K562 (cell line): ENCODE measurements around the gene KIF21A. TPM values are rescaled to one million over a fixed set of nuclear protein-coding genes. Genes with fewer than 3 reads are reported as not detected.

Source experiments
- ATAC-seq: fragments of 200-7000 bp; cut with Tn5 transposase; 3 replicates; pipeline ENCODE4 v1.9.1; 2020; ENCODE audit warnings: moderate library complexity
- BruUV-seq: library from RNA; stranded (reverse); fragments of 400-500 nt; replicated peaks from 2 replicates; lab custom pipeline; 2021; lab: Mats Ljungman, UMichigan
- CTCF ChIA-PET: fragments of 300-600 bp; formaldehyde crosslinking; extraction: SDS; loops from one replicate; lab custom pipeline; 2021; ENCODE audit warnings: low intra/inter-chr PET ratio; lab: Yijun Ruan, JAX
- POLR2A ChIA-PET: fragments of 300-600, 350-650 bp; sonication (Branson Sonifier 250); formaldehyde crosslinking; extraction: SDS; loops from one replicate; lab custom pipeline; 2021; ENCODE audit warnings: antibody characterized with exemption, inconsistent platforms; lab: Yijun Ruan, JAX
- DNase-seq, 4 experiments: peaks; one replicate each; pipeline versions ENCODE4 v3.0.0 to v3.0.0-alpha.2; 2011 to 2018; ENCODE audit warnings: low spot score in 3 of 4, mixed read lengths in 3 of 4; ENCODE audit errors: extremely low read depth in 1 of 4
- FAIRE-seq: peaks from 2 replicates; lab custom pipeline; 2011; peaks lifted over from hg19 to GRCh38; lab: Jason Lieb, UNC
- H2AFZ ChIP-seq: 2 replicates; pipeline ENCODE4 v1.6.0; 2011; ENCODE audit warnings: low read depth, low read length, control low read depth, inconsistent platforms
- H3K27ac ChIP-seq: fragments of 200-600 bp; 3 replicates; pipeline ENCODE4 v1.8.0; 2011; ENCODE audit warnings: low read depth, mild to moderate bottlenecking, control low read depth, inconsistent platforms, low read length, moderate library complexity, mixed read lengths; ENCODE audit errors: extremely low read depth
- H3K27me3 ChIP-seq, 2 experiments: fragments of 300-600 bp in 1 of 2; 2 replicates in 1 of 2; 3 replicates in 1 of 2; pipeline versions ENCODE4 v1.6.0 to v1.8.0; 2011; ENCODE audit warnings: inconsistent platforms in 2 of 2, low read length in 2 of 2, mild to moderate bottlenecking in 1 of 2, mixed read lengths in 1 of 2, moderate library complexity in 1 of 2; ENCODE audit not compliant: control insufficient read depth in 2 of 2, insufficient read depth in 2 of 2
- H3K36me3 ChIP-seq: fragments of 300-600 bp; 3 replicates; pipeline ENCODE4 v1.8.0; 2011; ENCODE audit warnings: mild to moderate bottlenecking, low read length, inconsistent platforms; ENCODE audit not compliant: control insufficient read depth, insufficient read depth
- H3K4me1 ChIP-seq, 2 experiments: fragments of 200-600 bp in 1 of 2; replicated peaks in 1 of 2; 2 replicates in 1 of 2; 3 replicates in 1 of 2; pipeline versions ENCODE4 v1.5.1 to v1.8.0; 2011; ENCODE audit warnings: inconsistent platforms in 2 of 2, low read length in 2 of 2, mild to moderate bottlenecking in 1 of 2, mixed read lengths in 1 of 2, moderate library complexity in 1 of 2; ENCODE audit not compliant: control insufficient read depth in 2 of 2, insufficient read depth in 2 of 2
- H3K4me2 ChIP-seq: 2 replicates; pipeline ENCODE4 v1.6.1; 2011; ENCODE audit warnings: low read length, control low read depth, inconsistent platforms, mixed read lengths; ENCODE audit not compliant: insufficient read depth
- H3K4me3 ChIP-seq: fragments of 200-600 bp; sonication (generic), shearing (Covaris generic); 2 replicates; pipeline ENCODE4 v1.5.1; 2016; ENCODE audit warnings: control low read depth, inconsistent platforms
- H3K79me2 ChIP-seq: fragments of 200-600 bp; 3 replicates; pipeline ENCODE4 v1.8.0; 2011; ENCODE audit warnings: low read length, inconsistent platforms; ENCODE audit not compliant: control insufficient read depth, insufficient read depth
- H3K9ac ChIP-seq, 2 experiments: 2 replicates each; pipeline versions ENCODE4 v1.6.0 to v1.6.1; 2011; ENCODE audit warnings: low read depth in 2 of 2, low read length in 2 of 2, control low read depth in 1 of 2, inconsistent platforms in 1 of 2, mild to moderate bottlenecking in 1 of 2, mixed read lengths in 1 of 2; ENCODE audit not compliant: insufficient read depth in 1 of 2
- H3K9me1 ChIP-seq: one replicate; pipeline ENCODE4 v1.6.0; 2011; ENCODE audit warnings: inconsistent platforms, mild to moderate bottlenecking, low read length, moderate library complexity; ENCODE audit not compliant: control insufficient read depth, insufficient read depth
- H3K9me3 ChIP-seq: replicated peaks from 2 replicates; pipeline ENCODE4 v1.5.1; 2011; ENCODE audit warnings: low read depth, low read length, inconsistent platforms; ENCODE audit not compliant: control insufficient read depth, insufficient read depth
- H4K20me1 ChIP-seq: replicated peaks from 2 replicates; pipeline ENCODE4 v1.6.1; 2011; ENCODE audit warnings: low read length, inconsistent platforms, mixed read lengths; ENCODE audit not compliant: control insufficient read depth, insufficient read depth
- HMBOX1 ChIP-seq: sonication (generic); IDR thresholded peaks from 2 replicates; pipeline ENCODE4 v1.6.1; 2016
- NEUROD1 ChIP-seq: fragments of 150-350 bp; IDR thresholded peaks from 2 replicates; pipeline ENCODE4 v1.6.1; 2014; ENCODE audit warnings: borderline replicate concordance, low read length, low read depth; ENCODE audit not compliant: partially characterized antibody
- NR3C1 ChIP-seq: sonication (generic); formaldehyde crosslinking; IDR thresholded peaks from 2 replicates; pipeline ENCODE4 v1.8.1; 2022; ENCODE audit warnings: missing genetic modification reagents
- XRCC3 ChIP-seq: fragments of 450-650 bp; IDR thresholded peaks from 2 replicates; pipeline ENCODE4 v1.6.1; 2017; ENCODE audit warnings: mild to moderate bottlenecking, moderate library complexity
- ZNF282 ChIP-seq: sonication (generic); formaldehyde crosslinking; IDR thresholded peaks from 2 replicates; pipeline ENCODE4 v1.8.1; 2023; ENCODE audit warnings: missing genetic modification reagents
- ZNF668 ChIP-seq: fragments of 250-450 bp; sonication (Bioruptor Pico); IDR thresholded peaks from 2 replicates; pipeline ENCODE4 v1.8.0; 2022; ENCODE audit warnings: mild to moderate bottlenecking, inconsistent platforms
- WGBS: fragments of 100-300 bp; shearing (Covaris generic); methylation state at CpG from one replicate; pipeline ENCODE4 v1.1.6; 2016; ENCODE audit warnings: low coverage, mixed read lengths; ENCODE audit not compliant: insufficient coverage; ENCODE audit errors: missing lambda C conversion rate; 5-methylcytosine and 5-hydroxymethylcytosine counted together
- in situ Hi-C: fragments of 300-500 bp; cut with MboI; formaldehyde crosslinking; loops from 4 replicates; pipeline ENCODE4 v1.15.0; 2018; ENCODE audit warnings: inconsistent platforms, mixed read lengths
- intact Hi-C: fragments of 100-400 bp; cut with micrococcal nuclease; formaldehyde crosslinking; loops from 2 replicates; pipeline ENCODE4 v1.14.2; 2022
- polyA plus RNA-seq, 8 experiments: library from polyadenylated mRNA; depleted of rRNA in 4 of 8; stranded (reverse) in 5 of 8; unstranded in 3 of 8; fragments of >200 nt; fragmentation: Nextera tagmentation in 2 of 8; fragmentation: Illumina TruSeq in 1 of 8; extraction: Ambion mirVana in 2 of 8; extraction: Trizol in 1 of 8; gene quantifications; 2 replicates each; pipeline versions ENCODE4 v1.2.1 to v1.2.3, GENCODE V29; 2011 to 2014; ENCODE audit warnings: inconsistent platforms in 1 of 8, missing spikeins in 1 of 8
- total RNA-seq, 7 experiments: library from RNA; depleted of rRNA in 6 of 7; stranded (reverse); fragments of >200 nt in 6 of 7; fragmentation: Illumina TruSeq in 2 of 7; extraction: Trizol in 2 of 7; gene quantifications; 2 replicates each; pipeline versions ENCODE4 v1.2.1 to v1.2.3, GENCODE V29; 2011 to 2021; ENCODE audit warnings: low replicate concordance in 1 of 7

KIF21A gene
- total and polyA plus RNA-seq, 9 of the 15 experiments (the other 6 are each of a cell fraction or from before 2014, with no cell fraction given), result 17.7 to 45.0 (median 30.3) TPM

- CTCF ChIA-PET, result no interaction called here
- POLR2A ChIA-PET, result no interaction called here
Observed at GRCh38 chr12:39372929-39373328, 70.0 kb downstream of the KIF21A start.

More at GRCh38 chr12:39372929-39373328, 70.0 kb downstream of the KIF21A start:
- Histone ChIP-seq H3K9me3 (no peaks in the 10 kb centered on the region), H3K4me3 (no peak overlapping the region), H4K20me1 (no peaks in the 10 kb centered on the region), H3K27me3 (no peaks in the 10 kb centered on the region), H3K27ac (no peak overlapping the region), H3K4me2 (no peak overlapping the region), H3K79me2 (0 out of 3 replicates have a peak, but pooled peaks cover 3% of the 10 kb centered on the region), H3K9ac (no peak overlapping the region), H3K4me1 (peaks cover 0 to 8% of the 10 kb centered on the region in 2 experiments; a peak in 1 of 5 replicates), H3K36me3 (peaks cover 16% of the 10 kb centered on the region; the same call in 2 of the 3 replicates), H3K9me1 (no peaks in the 10 kb centered on the region), H2AFZ (no peak overlapping the region; the same call in 1 of the 2 replicates)
- DNase-seq (no peak), FAIRE-seq (peak; percentile 44), ATAC-seq (peak; percentile 80)
- in situ Hi-C loops (no loop called here), intact Hi-C loops (no loop called here)
- WGBS, result 40% methylated on average over 2 of the region's 2 CpGs
- BruUV-seq, result no TSS peak
- TF ChIP-seq NEUROD1 (no peak), HMBOX1 (peak; percentile 78), ZNF282 (no peak), ZNF668 (CRISPR knock-in tag) (no peak), XRCC3 (no peak), NR3C1 (CRISPR knock-in tag) (no peak)
- TF ChIP-seq, all 486 proteins: peak for 1
